SK-N-SH treated with all-trans-retinoic acid at 6 μM for 48 hours (cell line): ENCODE results near the gene CHRNA5.

Experiments used
- ATAC-seq: fragments of 200-7000 bp; cut with Tn5 transposase; 3 replicates; pipeline ENCODE4 v1.9.1; 2020; ENCODE audit warnings: mild to moderate bottlenecking, moderate library complexity
- ARNTL ChIP-seq: fragments of 450-650 bp; formaldehyde crosslinking; IDR thresholded peaks from 2 replicates; pipeline ENCODE4 v1.5.0; 2020; ENCODE audit warnings: low read depth, mild to moderate bottlenecking, moderate library complexity, borderline replicate concordance
- BACH2 ChIP-seq: fragments of 250-450 bp; sonication (Bioruptor Pico); IDR thresholded peaks from 2 replicates; pipeline ENCODE4 v1.9.0; 2021; ENCODE audit warnings: mild to moderate bottlenecking, borderline replicate concordance
- CSDC2 ChIP-seq: fragments of 250-450 bp; sonication (Bioruptor Pico); IDR thresholded peaks from 2 replicates; pipeline ENCODE4 v1.5.0; 2020; ENCODE audit warnings: mild to moderate bottlenecking, moderate library complexity
- ESRRG ChIP-seq: fragments of 250-450 bp; sonication (Bioruptor Pico); IDR thresholded peaks from 2 replicates; pipeline ENCODE4 v1.6.1; 2021; ENCODE audit warnings: mild to moderate bottlenecking
- GLIS3 ChIP-seq: fragments of 250-450 bp; sonication (Bioruptor Pico); IDR thresholded peaks from 2 replicates; pipeline ENCODE4 v1.5.0; 2020; ENCODE audit warnings: mild to moderate bottlenecking, moderate library complexity
- ISL1 ChIP-seq: fragments of 250-450 bp; sonication (Bioruptor Pico); IDR thresholded peaks from 2 replicates; pipeline ENCODE4 v2.1.2; 2022; ENCODE audit warnings: mild to moderate bottlenecking, moderate library complexity
- OSR1 ChIP-seq: fragments of 250-450 bp; sonication (Bioruptor Pico); IDR thresholded peaks from 2 replicates; pipeline ENCODE4 v1.8.0; 2022; ENCODE audit warnings: moderate library complexity, mild to moderate bottlenecking, inconsistent platforms
- PPARA ChIP-seq: fragments of 250-450 bp; sonication (Bioruptor Pico); IDR thresholded peaks from 2 replicates; pipeline ENCODE4 v1.5.0; 2020; ENCODE audit warnings: mild to moderate bottlenecking, borderline replicate concordance
- RARB ChIP-seq: fragments of 250-450 bp; sonication (Bioruptor Pico); IDR thresholded peaks from 2 replicates; pipeline ENCODE4 v1.8.0; 2021; ENCODE audit warnings: mild to moderate bottlenecking, moderate library complexity
- SNAI2 ChIP-seq: fragments of 250-450 bp; sonication (Bioruptor Pico); IDR thresholded peaks from 2 replicates; pipeline ENCODE4 v1.5.0; 2020; ENCODE audit warnings: mild to moderate bottlenecking, moderate library complexity
- TCF4 ChIP-seq: fragments of 250-450 bp; sonication (Bioruptor Pico); IDR thresholded peaks from 2 replicates; pipeline ENCODE4 v1.8.0; 2021; ENCODE audit warnings: mild to moderate bottlenecking, moderate library complexity, borderline replicate concordance
- TOX ChIP-seq: fragments of 250-450 bp; sonication (Bioruptor Pico); IDR thresholded peaks from 2 replicates; pipeline ENCODE4 v1.8.0; 2021; ENCODE audit warnings: mild to moderate bottlenecking, moderate library complexity, borderline replicate concordance
- ZC3H10 ChIP-seq: fragments of 250-450 bp; sonication (Bioruptor Pico); IDR thresholded peaks from 2 replicates; pipeline ENCODE4 v1.5.1; 2021; ENCODE audit warnings: mild to moderate bottlenecking, moderate library complexity
- ZFP3 ChIP-seq: fragments of 250-450 bp; sonication (Bioruptor Pico); IDR thresholded peaks from 2 replicates; pipeline ENCODE4 v1.5.0; 2020; ENCODE audit warnings: mild to moderate bottlenecking, moderate library complexity
- ZFP30 ChIP-seq: fragments of 450-650 bp; formaldehyde crosslinking; IDR thresholded peaks from 2 replicates; pipeline ENCODE4 v1.5.0; 2022; ENCODE audit warnings: mild to moderate bottlenecking, moderate library complexity
- ZNF565 ChIP-seq: fragments of 450-650 bp; formaldehyde crosslinking; conservative IDR thresholded peaks from 2 replicates; pipeline ENCODE4 v1.5.0; 2020; ENCODE audit warnings: low read depth, mild to moderate bottlenecking, moderate library complexity
- ZNF70 ChIP-seq: fragments of 450-650 bp; formaldehyde crosslinking; IDR thresholded peaks from 2 replicates; pipeline ENCODE4 v1.5.0; 2020; ENCODE audit warnings: mild to moderate bottlenecking, moderate library complexity
- ZNF8 ChIP-seq: fragments of 450-650 bp; formaldehyde crosslinking; IDR thresholded peaks from 2 replicates; pipeline ENCODE4 v1.5.0; 2020; ENCODE audit warnings: mild to moderate bottlenecking, moderate library complexity
- TF ChIP-seq, protein P1 (sequence below): fragments of 250-450 bp; sonication (Bioruptor Pico); IDR thresholded peaks from 2 replicates; pipeline ENCODE4 v1.5.0; 2020; ENCODE audit warnings: mild to moderate bottlenecking, moderate library complexity
- TF ChIP-seq, protein P2 (sequence below): fragments of 250-450 bp; sonication (Bioruptor Pico); IDR thresholded peaks from 2 replicates; pipeline ENCODE4 v1.8.0; 2021; ENCODE audit warnings: low read depth, mild to moderate bottlenecking, moderate library complexity, borderline replicate concordance
- TF ChIP-seq, protein P3 (sequence below): fragments of 250-450 bp; sonication (Bioruptor Pico); IDR thresholded peaks from 2 replicates; pipeline ENCODE4 v1.5.1; 2021; ENCODE audit warnings: mild to moderate bottlenecking, moderate library complexity
- TF ChIP-seq, protein P4 (sequence below): fragments of 250-450 bp; sonication (Bioruptor Pico); IDR thresholded peaks from 2 replicates; pipeline ENCODE4 v1.8.0; 2020; ENCODE audit warnings: mild to moderate bottlenecking, moderate library complexity, borderline replicate concordance
- TF ChIP-seq, protein P5 (sequence below): fragments of 250-450 bp; sonication (Bioruptor Pico); IDR thresholded peaks from 2 replicates; pipeline ENCODE4 v1.5.1; 2020; ENCODE audit warnings: low read depth, mild to moderate bottlenecking, moderate library complexity

The CHRNA5 gene

DNA sequence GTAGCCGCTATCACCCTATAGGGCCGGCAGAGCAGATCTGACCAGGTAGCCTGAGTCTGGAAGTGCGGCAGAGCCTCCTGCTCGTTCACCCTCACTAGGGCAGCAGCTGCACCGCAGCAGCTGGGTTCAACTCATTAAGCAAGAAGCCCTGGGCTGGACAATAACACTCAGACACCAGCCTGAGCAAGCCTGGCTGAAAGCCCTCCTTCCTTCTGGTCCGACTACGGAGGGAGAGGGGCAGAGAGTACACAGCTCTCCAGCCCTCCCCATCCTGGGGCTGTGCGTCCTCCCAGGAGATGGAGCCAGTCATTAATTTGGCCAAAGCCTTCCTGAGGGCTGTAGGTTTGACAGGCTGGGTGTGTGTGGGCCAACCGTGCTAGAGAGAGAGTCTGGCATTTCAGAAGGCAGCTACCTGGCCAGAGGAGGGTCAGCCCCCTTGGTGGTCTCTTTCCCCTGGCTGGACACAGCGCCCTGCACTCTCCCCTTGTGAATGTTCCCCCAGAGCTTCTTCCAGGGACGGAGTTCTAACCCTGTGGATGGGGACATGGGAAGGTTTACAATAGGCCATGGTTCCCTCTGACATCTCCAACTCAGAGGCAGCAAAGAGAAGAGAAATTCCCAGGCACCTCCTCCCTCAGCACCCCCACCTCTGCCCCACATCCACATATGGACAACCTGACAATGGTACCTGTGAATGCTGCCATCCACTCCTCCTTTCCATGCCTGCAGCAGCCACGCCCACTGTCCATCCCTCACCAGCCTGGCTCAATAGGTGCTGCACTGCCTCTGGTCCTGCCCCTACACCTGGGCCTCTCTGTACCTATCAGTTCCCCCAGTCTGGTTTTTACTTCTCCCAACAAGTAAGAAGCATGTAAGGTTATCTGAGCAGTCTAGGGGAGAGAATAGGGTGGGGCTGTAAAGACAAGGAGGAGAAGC is 69.2 kb downstream of the CHRNA5 start:
- ATAC-seq: no peak
- TF ChIP-seq SNAI2 (CRISPR knock-in tag) (no peak), GLIS3 (CRISPR knock-in tag) (no peak), ARNTL (no peak), ZFP3 (CRISPR knock-in tag) (no peak), PPARA (CRISPR knock-in tag) (no peak), ISL1 (CRISPR knock-in tag) (no peak), ZNF565 (no peak)
- TF ChIP-seq, protein P1, sequence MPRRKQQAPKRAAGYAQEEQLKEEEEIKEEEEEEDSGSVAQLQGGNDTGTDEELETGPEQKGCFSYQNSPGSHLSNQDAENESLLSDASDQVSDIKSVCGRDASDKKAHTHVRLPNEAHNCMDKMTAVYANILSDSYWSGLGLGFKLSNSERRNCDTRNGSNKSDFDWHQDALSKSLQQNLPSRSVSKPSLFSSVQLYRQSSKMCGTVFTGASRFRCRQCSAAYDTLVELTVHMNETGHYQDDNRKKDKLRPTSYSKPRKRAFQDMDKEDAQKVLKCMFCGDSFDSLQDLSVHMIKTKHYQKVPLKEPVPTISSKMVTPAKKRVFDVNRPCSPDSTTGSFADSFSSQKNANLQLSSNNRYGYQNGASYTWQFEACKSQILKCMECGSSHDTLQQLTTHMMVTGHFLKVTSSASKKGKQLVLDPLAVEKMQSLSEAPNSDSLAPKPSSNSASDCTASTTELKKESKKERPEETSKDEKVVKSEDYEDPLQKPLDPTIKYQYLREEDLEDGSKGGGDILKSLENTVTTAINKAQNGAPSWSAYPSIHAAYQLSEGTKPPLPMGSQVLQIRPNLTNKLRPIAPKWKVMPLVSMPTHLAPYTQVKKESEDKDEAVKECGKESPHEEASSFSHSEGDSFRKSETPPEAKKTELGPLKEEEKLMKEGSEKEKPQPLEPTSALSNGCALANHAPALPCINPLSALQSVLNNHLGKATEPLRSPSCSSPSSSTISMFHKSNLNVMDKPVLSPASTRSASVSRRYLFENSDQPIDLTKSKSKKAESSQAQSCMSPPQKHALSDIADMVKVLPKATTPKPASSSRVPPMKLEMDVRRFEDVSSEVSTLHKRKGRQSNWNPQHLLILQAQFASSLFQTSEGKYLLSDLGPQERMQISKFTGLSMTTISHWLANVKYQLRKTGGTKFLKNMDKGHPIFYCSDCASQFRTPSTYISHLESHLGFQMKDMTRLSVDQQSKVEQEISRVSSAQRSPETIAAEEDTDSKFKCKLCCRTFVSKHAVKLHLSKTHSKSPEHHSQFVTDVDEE (CRISPR knock-in tag): no peak
- TF ChIP-seq, protein P2, sequence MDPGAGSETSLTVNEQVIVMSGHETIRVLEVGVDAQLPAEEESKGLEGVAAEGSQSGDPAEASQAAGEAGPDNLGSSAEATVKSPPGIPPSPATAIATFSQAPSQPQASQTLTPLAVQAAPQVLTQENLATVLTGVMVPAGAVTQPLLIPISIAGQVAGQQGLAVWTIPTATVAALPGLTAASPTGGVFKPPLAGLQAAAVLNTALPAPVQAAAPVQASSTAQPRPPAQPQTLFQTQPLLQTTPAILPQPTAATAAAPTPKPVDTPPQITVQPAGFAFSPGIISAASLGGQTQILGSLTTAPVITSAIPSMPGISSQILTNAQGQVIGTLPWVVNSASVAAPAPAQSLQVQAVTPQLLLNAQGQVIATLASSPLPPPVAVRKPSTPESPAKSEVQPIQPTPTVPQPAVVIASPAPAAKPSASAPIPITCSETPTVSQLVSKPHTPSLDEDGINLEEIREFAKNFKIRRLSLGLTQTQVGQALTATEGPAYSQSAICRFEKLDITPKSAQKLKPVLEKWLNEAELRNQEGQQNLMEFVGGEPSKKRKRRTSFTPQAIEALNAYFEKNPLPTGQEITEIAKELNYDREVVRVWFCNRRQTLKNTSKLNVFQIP (CRISPR knock-in tag): no peak

DNA sequence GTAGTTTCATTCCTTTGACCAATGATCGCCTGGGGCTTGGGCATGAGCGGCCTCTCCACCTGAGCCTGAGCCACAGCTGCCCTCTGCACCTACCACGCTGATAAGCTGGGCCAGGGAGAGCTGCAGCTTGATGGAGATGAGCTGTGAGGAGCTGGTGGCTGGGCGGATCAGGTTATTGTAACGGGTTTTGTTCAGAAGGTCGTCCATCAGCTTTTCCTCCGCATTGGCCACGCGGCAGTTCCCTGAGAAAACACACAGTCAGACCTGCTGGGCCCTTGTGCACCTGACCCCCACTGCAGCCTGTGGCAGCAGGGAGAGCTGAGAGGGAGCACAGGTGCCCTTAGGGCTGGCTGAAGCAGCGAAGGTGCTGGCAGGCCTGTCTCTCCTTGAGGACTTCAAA is 70.0 kb downstream of the CHRNA5 start:
- no peak for ATAC-seq
- TF ChIP-seq RARB (CRISPR knock-in tag): no peak
- no peak for TF ChIP-seq TCF4 (CRISPR knock-in tag)
- TF ChIP-seq ZFP3 (CRISPR knock-in tag): no peak
- TF ChIP-seq ZNF70 (CRISPR knock-in tag): no peak
- no peak for TF ChIP-seq BACH2 (CRISPR knock-in tag)
- TF ChIP-seq, protein P3, sequence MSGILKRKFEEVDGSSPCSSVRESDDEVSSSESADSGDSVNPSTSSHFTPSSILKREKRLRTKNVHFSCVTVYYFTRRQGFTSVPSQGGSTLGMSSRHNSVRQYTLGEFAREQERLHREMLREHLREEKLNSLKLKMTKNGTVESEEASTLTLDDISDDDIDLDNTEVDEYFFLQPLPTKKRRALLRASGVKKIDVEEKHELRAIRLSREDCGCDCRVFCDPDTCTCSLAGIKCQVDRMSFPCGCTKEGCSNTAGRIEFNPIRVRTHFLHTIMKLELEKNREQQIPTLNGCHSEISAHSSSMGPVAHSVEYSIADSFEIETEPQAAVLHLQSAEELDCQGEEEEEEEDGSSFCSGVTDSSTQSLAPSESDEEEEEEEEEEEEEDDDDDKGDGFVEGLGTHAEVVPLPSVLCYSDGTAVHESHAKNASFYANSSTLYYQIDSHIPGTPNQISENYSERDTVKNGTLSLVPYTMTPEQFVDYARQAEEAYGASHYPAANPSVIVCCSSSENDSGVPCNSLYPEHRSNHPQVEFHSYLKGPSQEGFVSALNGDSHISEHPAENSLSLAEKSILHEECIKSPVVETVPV (CRISPR knock-in tag): no peak
- TF ChIP-seq ZFP30: no peak
- TF ChIP-seq ZNF565: no peak
- no peak for TF ChIP-seq GLIS3 (CRISPR knock-in tag)
- no peak for TF ChIP-seq SNAI2 (CRISPR knock-in tag)
- no peak for TF ChIP-seq ESRRG (CRISPR knock-in tag)
- no peak for TF ChIP-seq CSDC2 (CRISPR knock-in tag)
- no peak for TF ChIP-seq PPARA (CRISPR knock-in tag)
- TF ChIP-seq ZNF8: no peak
- no peak for TF ChIP-seq ZC3H10 (CRISPR knock-in tag)
- no peak for TF ChIP-seq ISL1 (CRISPR knock-in tag)
- TF ChIP-seq OSR1 (CRISPR knock-in tag): no peak
- TF ChIP-seq, protein P4, sequence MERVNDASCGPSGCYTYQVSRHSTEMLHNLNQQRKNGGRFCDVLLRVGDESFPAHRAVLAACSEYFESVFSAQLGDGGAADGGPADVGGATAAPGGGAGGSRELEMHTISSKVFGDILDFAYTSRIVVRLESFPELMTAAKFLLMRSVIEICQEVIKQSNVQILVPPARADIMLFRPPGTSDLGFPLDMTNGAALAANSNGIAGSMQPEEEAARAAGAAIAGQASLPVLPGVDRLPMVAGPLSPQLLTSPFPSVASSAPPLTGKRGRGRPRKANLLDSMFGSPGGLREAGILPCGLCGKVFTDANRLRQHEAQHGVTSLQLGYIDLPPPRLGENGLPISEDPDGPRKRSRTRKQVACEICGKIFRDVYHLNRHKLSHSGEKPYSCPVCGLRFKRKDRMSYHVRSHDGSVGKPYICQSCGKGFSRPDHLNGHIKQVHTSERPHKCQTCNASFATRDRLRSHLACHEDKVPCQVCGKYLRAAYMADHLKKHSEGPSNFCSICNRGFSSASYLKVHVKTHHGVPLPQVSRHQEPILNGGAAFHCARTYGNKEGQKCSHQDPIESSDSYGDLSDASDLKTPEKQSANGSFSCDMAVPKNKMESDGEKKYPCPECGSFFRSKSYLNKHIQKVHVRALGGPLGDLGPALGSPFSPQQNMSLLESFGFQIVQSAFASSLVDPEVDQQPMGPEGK: no peak
- no peak for TF ChIP-seq TOX (CRISPR knock-in tag)
- TF ChIP-seq, protein P5, sequence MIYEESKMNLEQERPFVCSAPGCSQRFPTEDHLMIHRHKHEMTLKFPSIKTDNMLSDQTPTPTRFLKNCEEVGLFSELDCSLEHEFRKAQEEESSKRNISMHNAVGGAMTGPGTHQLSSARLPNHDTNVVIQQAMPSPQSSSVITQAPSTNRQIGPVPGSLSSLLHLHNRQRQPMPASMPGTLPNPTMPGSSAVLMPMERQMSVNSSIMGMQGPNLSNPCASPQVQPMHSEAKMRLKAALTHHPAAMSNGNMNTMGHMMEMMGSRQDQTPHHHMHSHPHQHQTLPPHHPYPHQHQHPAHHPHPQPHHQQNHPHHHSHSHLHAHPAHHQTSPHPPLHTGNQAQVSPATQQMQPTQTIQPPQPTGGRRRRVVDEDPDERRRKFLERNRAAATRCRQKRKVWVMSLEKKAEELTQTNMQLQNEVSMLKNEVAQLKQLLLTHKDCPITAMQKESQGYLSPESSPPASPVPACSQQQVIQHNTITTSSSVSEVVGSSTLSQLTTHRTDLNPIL (CRISPR knock-in tag): no peak
